Measurements from ENCODE around the gene CMSS1.

The CMSS1 gene

GRCh38 chr3:99856437-99857220 is 39.0 kb downstream of the CMSS1 start:
- DNase-seq, result no peak

GRCh38 chr3:99857278-99857677 is 39.6 kb downstream of the CMSS1 start:
- no peak for DNase-seq

GRCh38 chr3:99858469-99858868 is 40.8 kb downstream of the CMSS1 start:
- DNase-seq, result no peak

- no peak for DNase-seq
Observed at GRCh38 chr3:99859825-99860224, 42.2 kb downstream of the CMSS1 start.

- no peak for DNase-seq
Observed at GRCh38 chr3:99861216-99861615, 43.6 kb downstream of the CMSS1 start.

- DNase-seq, result no peak
Observed at GRCh38 chr3:99862208-99862607, 44.5 kb downstream of the CMSS1 start.

- DNase-seq, result no peak
Observed at GRCh38 chr3:99863002-99863401, 45.3 kb downstream of the CMSS1 start.

- no peak for DNase-seq
Observed at GRCh38 chr3:99863588-99863987, 45.9 kb downstream of the CMSS1 start.

- no peak for DNase-seq
Observed at GRCh38 chr3:99864289-99864688, 46.6 kb downstream of the CMSS1 start.

- no peak for DNase-seq
Observed at GRCh38 chr3:99865321-99865720, 47.7 kb downstream of the CMSS1 start.

- DNase-seq, result no peak
Observed at GRCh38 chr3:99866261-99866761, 48.6 kb downstream of the CMSS1 start.

GRCh38 chr3:99867594-99868310 is 50.1 kb downstream of the CMSS1 start:
- DNase-seq, result no peak

GRCh38 chr3:99868311-99868646 is 50.6 kb downstream of the CMSS1 start:
- no peak for DNase-seq

GRCh38 chr3:99869621-99870020 is 52.0 kb downstream of the CMSS1 start:
- DNase-seq, result no peak

- no peak for DNase-seq
Observed at GRCh38 chr3:99870712-99871111, 53.0 kb downstream of the CMSS1 start.

GRCh38 chr3:99871231-99872045 is 53.8 kb downstream of the CMSS1 start:
- DNase-seq, result no peak

GRCh38 chr3:99872923-99873254 is 55.2 kb downstream of the CMSS1 start:
- DNase-seq, result no peak

- DNase-seq, result no peak
Observed at GRCh38 chr3:99873269-99874102, 55.8 kb downstream of the CMSS1 start.

GRCh38 chr3:99874237-99875002 is 56.8 kb downstream of the CMSS1 start:
- DNase-seq, result no peak

GRCh38 chr3:99875581-99875928 is 57.9 kb downstream of the CMSS1 start:
- no peak for DNase-seq

- peak; percentile 77 for DNase-seq
Observed at GRCh38 chr3:99875929-99876841, 58.5 kb downstream of the CMSS1 start.

All from activated T-cell treated with anti-CD3 and anti-CD28 coated beads, Interleukin-2, amount 50 U/mL, for 1 hour (primary cell).